ENCODE data around the gene ACAD9. TPM values are rescaled to one million over a fixed set of nuclear protein-coding genes. Genes with fewer than 3 reads are reported as not detected.
A peak's percentile ranks its signal among the peaks of the same experiment; 100 is the strongest.

The ACAD9 gene
- total and polyA plus RNA-seq, 9 of the 15 experiments (the other 6 are each of a cell fraction or from before 2014, with no cell fraction given): 10.2 to 32.6 (median 22.8) TPM

DNA sequence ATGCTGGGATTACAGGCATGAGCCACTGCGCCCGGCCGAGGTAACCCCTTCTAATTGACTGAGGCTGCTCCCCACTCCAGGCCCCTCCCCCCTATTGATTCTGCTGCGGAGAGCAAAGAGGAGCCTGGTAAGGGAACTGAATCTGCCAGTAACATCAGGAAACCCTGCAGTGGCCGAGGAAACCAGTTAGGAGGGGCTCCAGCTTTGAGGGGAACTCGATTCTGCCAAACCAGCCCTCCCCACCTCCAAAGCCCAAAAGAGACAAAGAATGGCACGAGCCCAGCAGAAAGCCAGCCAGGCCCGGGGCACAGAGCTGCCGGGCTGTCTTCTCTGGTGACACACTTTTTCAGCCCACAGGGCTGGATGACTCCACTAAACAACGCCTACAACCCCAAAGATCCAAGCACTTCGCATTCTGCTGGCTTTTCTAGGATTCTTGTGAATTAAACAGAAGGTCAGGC, 15.0 kb upstream of the ACAD9 start:
- in situ Hi-C loops (cut with MboI): no loop called here
- H3K27ac ChIP-seq (ENCODE audit: extremely low read depth, low read depth, low read length): no peak overlapping the region
- intact Hi-C loops (cut with micrococcal nuclease): no loop called here

More for the DNA sequence above, 15.0 kb upstream of the ACAD9 start:
- Histone ChIP-seq H4K20me1 (replicated peaks; ENCODE audit: control insufficient read depth, insufficient read depth, low read length) (no peaks in the 10 kb centered on the region), H3K79me2 (ENCODE audit: control insufficient read depth, insufficient read depth, low read length) (no peaks in the 10 kb centered on the region), H2AFZ (ENCODE audit: low read depth, low read length) (no peak overlapping the region; the same call in 1 of the 2 replicates), H3K4me1 (replicated peaks in 1 of 2; ENCODE audit: control insufficient read depth in 2 of 2, insufficient read depth in 2 of 2, low read length in 2 of 2) (peaks cover 10 to 13% of the 10 kb centered on the region in 2 experiments), H3K9ac (ENCODE audit: insufficient read depth in 1 of 2, low read depth in 2 of 2, low read length in 2 of 2) (peak overlapping the region in 1 of 2 experiments; percentile 78; a peak in 1 of 4 replicates), H3K27me3 (ENCODE audit: control insufficient read depth in 2 of 2, insufficient read depth in 2 of 2, low read length in 2 of 2) (no peaks in the 10 kb centered on the region), H3K9me3 (replicated peaks; ENCODE audit: control insufficient read depth, insufficient read depth, low read depth, low read length) (peaks cover 9% of the 10 kb centered on the region), H3K4me3 (no peak overlapping the region), H3K9me1 (ENCODE audit: control insufficient read depth, insufficient read depth, low read length) (no peaks in the 10 kb centered on the region), H3K4me2 (ENCODE audit: insufficient read depth, low read length) (no peak overlapping the region), H3K36me3 (ENCODE audit: control insufficient read depth, insufficient read depth, low read length) (no peaks in the 10 kb centered on the region)
- no peak for DNase-seq (ENCODE audit: extremely low read depth in 1 of 4, low spot score in 3 of 4)
- TF ChIP-seq ZNF133 (CRISPR knock-in tag; IDR thresholded peaks at IDR 0.05) (no peak), ZNF212 (CRISPR knock-in tag; IDR thresholded peaks at IDR 0.05) (no peak), NFE2 (IDR thresholded peaks at IDR 0.05; ENCODE audit: low read depth) (no peak), PURB (CRISPR knock-in tag; IDR thresholded peaks at IDR 0.05; ENCODE audit: low read depth) (no peak), BACH1 (tag; IDR thresholded peaks at IDR 0.05) (no peak), MTA2 (IDR thresholded peaks at IDR 0.05; ENCODE audit: low read depth) (no peak), LCOR (CRISPR knock-in tag; IDR thresholded peaks at IDR 0.05) (no peak), PRPF4 (IDR thresholded peaks at IDR 0.05; ENCODE audit: insufficient read depth, low read depth, low read length, poor library complexity, severe bottlenecking) (no peak), TCF7 (IDR thresholded peaks at IDR 0.05; ENCODE audit: borderline replicate concordance) (no peak), ZNF584 (CRISPR knock-in tag; IDR thresholded peaks at IDR 0.05; ENCODE audit: low read depth) (no peak), CAMTA2 (CRISPR knock-in tag; conservative IDR thresholded peaks at IDR 0.05) (no peak), EHMT2 (IDR thresholded peaks at IDR 0.05) (no peak), ADNP (tag; IDR thresholded peaks at IDR 0.05) (no peak), CTBP1 (IDR thresholded peaks at IDR 0.05; ENCODE audit: borderline replicate concordance) (no peak), GABPB1 (CRISPR knock-in tag; IDR thresholded peaks at IDR 0.05) (no peak), HMGN3 (IDR thresholded peaks at IDR 0.05; ENCODE audit: borderline replicate concordance, extremely low read depth, insufficient read length, low read depth, low read length) (no peak), RBM25 (IDR thresholded peaks at IDR 0.05; ENCODE audit: low read depth, low read length, severe bottlenecking) (no peak), PHB (CRISPR knock-in tag; IDR thresholded peaks at IDR 0.05) (no peak)
- TF ChIP-seq, protein P1, sequence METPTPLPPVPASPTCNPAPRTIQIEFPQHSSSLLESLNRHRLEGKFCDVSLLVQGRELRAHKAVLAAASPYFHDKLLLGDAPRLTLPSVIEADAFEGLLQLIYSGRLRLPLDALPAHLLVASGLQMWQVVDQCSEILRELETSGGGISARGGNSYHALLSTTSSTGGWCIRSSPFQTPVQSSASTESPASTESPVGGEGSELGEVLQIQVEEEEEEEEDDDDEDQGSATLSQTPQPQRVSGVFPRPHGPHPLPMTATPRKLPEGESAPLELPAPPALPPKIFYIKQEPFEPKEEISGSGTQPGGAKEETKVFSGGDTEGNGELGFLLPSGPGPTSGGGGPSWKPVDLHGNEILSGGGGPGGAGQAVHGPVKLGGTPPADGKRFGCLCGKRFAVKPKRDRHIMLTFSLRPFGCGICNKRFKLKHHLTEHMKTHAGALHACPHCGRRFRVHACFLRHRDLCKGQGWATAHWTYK (CRISPR knock-in tag; IDR thresholded peaks at IDR 0.05): no peak
- TF ChIP-seq, protein P2, sequence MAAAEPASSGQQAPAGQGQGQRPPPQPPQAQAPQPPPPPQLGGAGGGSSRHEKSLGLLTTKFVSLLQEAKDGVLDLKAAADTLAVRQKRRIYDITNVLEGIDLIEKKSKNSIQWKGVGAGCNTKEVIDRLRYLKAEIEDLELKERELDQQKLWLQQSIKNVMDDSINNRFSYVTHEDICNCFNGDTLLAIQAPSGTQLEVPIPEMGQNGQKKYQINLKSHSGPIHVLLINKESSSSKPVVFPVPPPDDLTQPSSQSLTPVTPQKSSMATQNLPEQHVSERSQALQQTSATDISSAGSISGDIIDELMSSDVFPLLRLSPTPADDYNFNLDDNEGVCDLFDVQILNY (CRISPR knock-in tag; IDR thresholded peaks at IDR 0.05): no peak
- WGBS (ENCODE audit: insufficient coverage, low coverage, missing lambda C conversion rate): 79% methylated on average over 8 of the region's 11 CpGs
- no peak for ATAC-seq
- POLR2A ChIA-PET: interaction anchor here (0.6 kb wide), 1 partner anchor 441 kb away, joined by 4 read pairs; no protein-coding TSS in a partner anchor
- CTCF ChIA-PET (ENCODE audit: low intra/inter-chr PET ratio): no interaction called here
- no peak for FAIRE-seq
- BruUV-seq (replicated peaks): no TSS peak
